Ovary (tissue), 3 donors: Measurements from ENCODE around the gene SEC23A.
"Not testable (repeated sequence)": the region's sequence is repeated elsewhere in the genome, so short reads cannot be mapped to it uniquely, and the experiment has no call there.

Experiments used
- POLR2A ChIP-seq: fragments of 450-650 bp; IDR thresholded peaks from one replicate; pipeline ENCODE4 v1.6.1; 2017; ENCODE audit warnings: antibody characterized with exemption, mild to moderate bottlenecking, moderate library complexity
- TF ChIP-seq, protein P1 (sequence below), 3 donors: fragments of 450-650 bp in 2 of 3; fragments of 200-600 bp in 1 of 3; IDR thresholded peaks; one replicate each; pipeline versions ENCODE4 v1.5.1 to v1.8.0; 2016 to 2022; ENCODE audit warnings: antibody characterized with exemption in 3 of 3, mild to moderate bottlenecking in 1 of 3
- donor health status: DM: no; HTN: no; CAD: no.

DNA sequence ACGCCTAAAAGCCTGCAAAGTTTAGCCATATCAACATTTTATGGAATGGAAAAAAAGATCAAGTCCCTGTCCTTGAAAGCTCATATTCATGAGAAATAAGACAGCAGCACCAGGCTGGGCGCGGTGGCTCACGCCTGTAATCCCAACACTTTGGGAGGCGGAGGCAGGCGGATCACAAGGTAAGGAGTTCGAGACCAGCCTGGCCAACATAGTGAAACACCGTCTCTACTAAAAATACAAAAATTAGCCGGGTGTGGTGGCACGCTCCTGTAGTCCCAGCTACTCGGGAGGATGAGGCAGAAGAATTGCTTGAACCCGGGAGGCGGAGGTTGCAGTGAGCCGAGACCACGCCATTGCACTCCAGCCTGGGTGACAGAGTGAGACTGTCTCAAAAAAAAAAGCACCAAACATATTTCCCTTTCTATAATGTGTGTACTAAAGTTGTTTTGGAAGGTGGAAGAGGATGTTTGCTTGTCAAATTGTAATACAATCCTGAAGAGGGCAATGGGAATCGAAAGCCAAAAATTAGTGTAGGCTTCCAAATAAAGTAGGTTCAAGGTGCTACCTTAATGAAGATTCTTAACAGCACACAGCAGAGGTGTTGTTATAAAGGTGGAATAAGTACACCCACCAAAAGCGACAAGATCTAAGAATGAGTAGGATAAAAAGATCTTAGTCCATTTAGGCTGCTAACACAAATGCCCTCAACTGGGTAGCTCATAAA lies 1.2 kb upstream of the SEC23A start:
- TF ChIP-seq, protein P1, sequence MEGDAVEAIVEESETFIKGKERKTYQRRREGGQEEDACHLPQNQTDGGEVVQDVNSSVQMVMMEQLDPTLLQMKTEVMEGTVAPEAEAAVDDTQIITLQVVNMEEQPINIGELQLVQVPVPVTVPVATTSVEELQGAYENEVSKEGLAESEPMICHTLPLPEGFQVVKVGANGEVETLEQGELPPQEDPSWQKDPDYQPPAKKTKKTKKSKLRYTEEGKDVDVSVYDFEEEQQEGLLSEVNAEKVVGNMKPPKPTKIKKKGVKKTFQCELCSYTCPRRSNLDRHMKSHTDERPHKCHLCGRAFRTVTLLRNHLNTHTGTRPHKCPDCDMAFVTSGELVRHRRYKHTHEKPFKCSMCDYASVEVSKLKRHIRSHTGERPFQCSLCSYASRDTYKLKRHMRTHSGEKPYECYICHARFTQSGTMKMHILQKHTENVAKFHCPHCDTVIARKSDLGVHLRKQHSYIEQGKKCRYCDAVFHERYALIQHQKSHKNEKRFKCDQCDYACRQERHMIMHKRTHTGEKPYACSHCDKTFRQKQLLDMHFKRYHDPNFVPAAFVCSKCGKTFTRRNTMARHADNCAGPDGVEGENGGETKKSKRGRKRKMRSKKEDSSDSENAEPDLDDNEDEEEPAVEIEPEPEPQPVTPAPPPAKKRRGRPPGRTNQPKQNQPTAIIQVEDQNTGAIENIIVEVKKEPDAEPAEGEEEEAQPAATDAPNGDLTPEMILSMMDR (IDR thresholded peaks at IDR 0.05) = not testable (repeated sequence)
- not testable (repeated sequence) for TF ChIP-seq POLR2A
